Esophagus muscularis mucosa (tissue), 3 donors: Measurements from ENCODE around the gene RHBDD1.

Experiments
- CTCF ChIP-seq, 3 experiments: fragments of 200-600 bp in 2 of 3; fragments of 450-650 bp in 1 of 3; sonication (generic) in 2 of 3; IDR thresholded peaks; one replicate each; pipeline ENCODE4 v1.5.1; 2017 to 2019; ENCODE audit warnings: antibody characterized with exemption in 3 of 3, mild to moderate bottlenecking in 2 of 3, moderate library complexity in 1 of 3
- POLR2A ChIP-seq: fragments of 450-650 bp; IDR thresholded peaks from one replicate; pipeline ENCODE4 v1.6.1; 2017; ENCODE audit warnings: antibody characterized with exemption, moderate library complexity, mild to moderate bottlenecking, low read depth

- TF ChIP-seq CTCF (IDR thresholded peaks at IDR 0.05) (no peak), POLR2A (no peak)
Observed at GRCh38 chr2:226831266-226831665, 4.6 kb upstream of the RHBDD1 start.
